ENCODE measurements around the gene NPEPL1. TPM values are rescaled to one million over a fixed set of nuclear protein-coding genes. Genes with fewer than 3 reads are reported as not detected.

NPEPL1 gene
- total RNA-seq, 1 donor from 2014 or later = 33.6 TPM

DNA sequence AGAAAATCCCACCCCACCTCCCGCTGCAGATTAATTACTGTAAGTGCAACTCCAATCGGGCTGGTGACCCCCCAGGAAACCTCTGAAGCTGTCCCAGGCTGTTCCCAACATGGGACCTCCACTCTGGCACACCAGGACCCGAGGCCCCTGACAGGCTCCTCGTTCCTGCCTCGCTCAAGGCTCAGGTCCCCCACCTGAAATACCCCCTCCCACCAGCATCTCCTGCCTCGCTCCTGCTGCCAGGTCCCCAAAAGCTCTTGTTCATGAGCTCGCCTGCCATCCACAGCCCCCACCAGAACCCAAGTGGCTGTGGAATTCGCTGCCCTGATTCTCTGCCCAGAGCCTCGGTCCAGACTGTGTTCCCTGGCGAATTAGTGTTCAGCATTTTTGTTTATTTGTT lies 26.1 kb downstream of the NPEPL1 start:
- Histone ChIP-seq H3K9me3 (replicated peaks) (no peaks in the 10 kb centered on the region), H3K27me3 (ENCODE audit: low read depth) (peaks cover 38% of the 10 kb centered on the region), H3K4me1 (no peaks in the 10 kb centered on the region), H3K4me3 (no peak overlapping the region), H3K36me3 (no peaks in the 10 kb centered on the region), H3K27ac (replicated peaks) (no peak overlapping the region)
- no peak for TF ChIP-seq CTCF (IDR thresholded peaks at IDR 0.05; ENCODE audit: borderline replicate concordance)
- DNase-seq = no peak
- intact Hi-C loops (cut with micrococcal nuclease) = no loop called here

DNA sequence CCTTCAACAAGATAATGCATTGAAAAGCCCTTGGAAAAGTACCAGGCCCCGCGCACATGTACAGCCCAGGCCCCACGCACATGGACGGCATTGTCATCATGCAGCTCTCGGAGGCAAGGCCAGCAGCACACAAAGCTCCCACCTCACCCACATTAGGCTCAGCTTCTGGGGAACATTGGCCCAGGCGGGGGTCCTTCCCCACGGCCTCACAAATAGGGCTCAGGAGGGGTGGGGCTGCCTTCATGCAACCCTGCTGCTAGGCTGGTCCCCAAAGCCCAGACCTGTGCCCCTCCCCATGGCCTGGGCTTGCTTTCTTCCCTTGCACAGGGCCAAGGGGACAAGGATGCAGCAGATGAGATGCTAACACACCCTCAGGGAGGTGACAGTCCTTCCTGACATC lies 26.7 kb downstream of the NPEPL1 start:
- Histone ChIP-seq H3K4me3 (no peak overlapping the region), H3K27ac (replicated peaks) (no peak overlapping the region), H3K36me3 (no peaks in the 10 kb centered on the region), H3K27me3 (ENCODE audit: low read depth) (peaks cover 41% of the 10 kb centered on the region), H3K4me1 (no peaks in the 10 kb centered on the region), H3K9me3 (replicated peaks) (no peaks in the 10 kb centered on the region)
- intact Hi-C loops (cut with micrococcal nuclease) = no loop called here
- peak; percentile 7 for DNase-seq
- no peak for TF ChIP-seq CTCF (IDR thresholded peaks at IDR 0.05; ENCODE audit: borderline replicate concordance)

- Histone ChIP-seq H3K4me3 (no peak overlapping the region), H3K9me3 (replicated peaks) (no peaks in the 10 kb centered on the region), H3K4me1 (no peaks in the 10 kb centered on the region), H3K27me3 (ENCODE audit: low read depth) (peaks cover 45% of the 10 kb centered on the region), H3K36me3 (no peaks in the 10 kb centered on the region), H3K27ac (replicated peaks) (no peak overlapping the region)
- TF ChIP-seq CTCF (IDR thresholded peaks at IDR 0.05; ENCODE audit: borderline replicate concordance) = no peak
- no peak for DNase-seq
- intact Hi-C loops (cut with micrococcal nuclease) = no loop called here
Observed at GRCh38 chr20:58719971-58720371, 27.4 kb downstream of the NPEPL1 start.

DNA sequence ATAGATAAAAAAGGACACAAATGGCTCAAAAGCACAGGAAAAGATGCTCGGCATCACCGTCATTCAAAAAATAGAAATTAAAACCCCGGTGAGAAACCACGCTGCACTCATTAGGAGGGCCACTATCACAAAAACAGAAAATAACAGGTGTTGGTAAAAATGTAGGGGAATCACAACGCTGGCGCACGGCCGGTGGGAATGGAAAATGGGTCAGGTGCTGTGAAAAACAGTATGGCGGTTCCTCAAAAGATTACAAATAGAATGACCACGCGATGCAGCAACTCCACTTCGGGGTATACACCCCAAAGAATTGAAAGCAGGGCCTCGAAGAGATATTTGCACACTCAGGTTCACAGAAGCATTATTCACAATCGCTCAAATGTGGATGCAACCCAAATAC lies 28.3 kb downstream of the NPEPL1 start:
- Histone ChIP-seq H3K4me1 (no peaks in the 10 kb centered on the region), H3K9me3 (replicated peaks) (peaks cover 2% of the 10 kb centered on the region), H3K36me3 (no peaks in the 10 kb centered on the region), H3K27ac (replicated peaks) (no peak overlapping the region), H3K4me3 (no peak overlapping the region), H3K27me3 (ENCODE audit: low read depth) (peaks cover 48% of the 10 kb centered on the region)
- TF ChIP-seq CTCF (IDR thresholded peaks at IDR 0.05; ENCODE audit: borderline replicate concordance) = no peak
- DNase-seq = no peak
- intact Hi-C loops (cut with micrococcal nuclease) = no loop called here

DNA sequence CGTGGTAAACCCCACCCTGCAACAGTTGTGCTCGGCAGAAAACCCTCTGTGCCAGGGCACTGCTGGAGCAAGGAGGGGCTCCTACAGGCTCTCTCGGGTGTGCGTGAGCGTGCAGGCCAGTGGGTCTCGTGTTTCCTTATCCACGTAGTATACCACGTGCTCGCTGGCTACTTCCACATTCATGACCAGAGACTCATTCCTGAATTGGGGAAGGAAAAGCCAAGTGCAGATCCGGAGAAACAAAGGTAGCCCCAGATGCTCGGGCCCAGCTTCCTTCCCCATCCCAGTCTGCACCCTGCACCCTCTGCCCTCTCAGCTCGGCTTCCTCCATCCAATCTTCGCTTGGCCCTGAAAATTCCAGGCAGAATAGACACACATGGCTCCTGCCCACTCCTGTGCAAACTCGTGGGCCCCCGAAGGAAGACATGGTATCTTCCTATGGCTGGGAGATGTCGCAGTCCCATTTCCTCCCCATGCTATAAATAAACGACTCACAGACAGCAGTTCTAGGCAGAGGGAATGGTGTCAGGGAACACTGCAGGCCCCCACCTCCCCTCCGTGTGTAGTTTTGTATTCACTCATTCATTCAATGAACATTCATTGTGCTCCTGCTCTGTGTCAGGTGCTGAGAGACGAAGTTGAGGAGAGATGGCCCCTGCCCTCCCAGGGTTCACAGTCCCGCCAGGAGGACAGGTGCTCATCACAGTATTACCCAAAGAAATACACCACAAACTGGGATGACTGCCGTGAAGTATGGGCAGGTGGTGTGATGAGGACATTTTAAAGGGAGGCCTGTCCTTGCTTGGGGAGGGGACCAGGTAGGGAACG lies 29.6 kb downstream of the NPEPL1 start:
- Histone ChIP-seq H3K4me3 (no peak overlapping the region), H3K27ac (replicated peaks) (no peak overlapping the region), H3K36me3 (no peaks in the 10 kb centered on the region), H3K9me3 (replicated peaks) (peaks cover 15% of the 10 kb centered on the region), H3K4me1 (no peaks in the 10 kb centered on the region), H3K27me3 (ENCODE audit: low read depth) (peaks cover 48% of the 10 kb centered on the region)
- no peak for TF ChIP-seq CTCF (IDR thresholded peaks at IDR 0.05; ENCODE audit: borderline replicate concordance)
- DNase-seq = peak; percentile 13
- intact Hi-C loops (cut with micrococcal nuclease) = no loop called here
